ENCODE results near the gene LRRC36. TPM values are rescaled to one million over a fixed set of nuclear protein-coding genes. Genes with fewer than 3 reads are reported as not detected.
A peak's percentile ranks its signal among the peaks of the same experiment; 100 is the strongest.

Gene LRRC36
- total and polyA plus RNA-seq, 3 experiments from 2014 or later: 0.28 to 0.31 TPM; not detected in 1

- no peaks in the 10 kb centered on the region for H3K36me3 ChIP-seq (ENCODE audit: insufficient read depth, low read length)
- H3K27ac ChIP-seq (ENCODE audit: low read depth, low read length): no peak overlapping the region
- peaks cover 0 to under 1% (median 0%) of the 10 kb centered on the region in 5 donors for H3K9me3 Mint-ChIP-seq
- H3K27me3 Mint-ChIP-seq: peaks cover 24 to 41% of the 10 kb centered on the region in 2 donors
- H3K4me3 Mint-ChIP-seq: peak overlapping the region; percentile 3 to 85 (median 44)
- ChIA-PET POLR2A (no interaction called here), CTCF (interaction anchor here (1.2 to 2.4 kb wide), 4 partner anchors 10 to 442 kb away, joined by 3 to 10 read pairs (median 4); no protein-coding TSS in a partner anchor)
- no peaks in the 10 kb centered on the region for H3K9me3 ChIP-seq (ENCODE audit: low read length)
- peaks cover 6 to 22% (median 18%) of the 10 kb centered on the region in 3 donors for H3K4me1 Mint-ChIP-seq
- H3K36me3 Mint-ChIP-seq: no peaks in the 10 kb centered on the region
- peaks cover 8% of the 10 kb centered on the region for H3K4me1 ChIP-seq (ENCODE audit: insufficient read depth, low read length)
- H3K4me3 ChIP-seq (ENCODE audit: low read length): no peak overlapping the region
- H3K27me3 ChIP-seq (ENCODE audit: insufficient read depth, low read length, poor library complexity, severe bottlenecking): peaks cover 6% of the 10 kb centered on the region
- H3K27ac Mint-ChIP-seq: peak overlapping the region in 1 of 8 donors; percentile 72
- no peak for DNase-seq
Measured at GRCh38 chr16:67417333-67418061, 90.9 kb downstream of the LRRC36 start.

- H3K4me3 Mint-ChIP-seq: no peak overlapping the region
- H3K9me3 ChIP-seq (ENCODE audit: low read length): no peaks in the 10 kb centered on the region
- no peak overlapping the region for H3K27ac ChIP-seq (ENCODE audit: low read depth, low read length)
- no peak for DNase-seq
- H3K4me3 ChIP-seq (ENCODE audit: low read length): no peak overlapping the region
- H3K4me1 Mint-ChIP-seq: peaks cover 6 to 15% (median 14%) of the 10 kb centered on the region in 3 donors
- H3K27me3 ChIP-seq (ENCODE audit: insufficient read depth, low read length, poor library complexity, severe bottlenecking): peaks cover 6% of the 10 kb centered on the region
- POLR2A ChIA-PET: no interaction called here
- peaks cover 8% of the 10 kb centered on the region for H3K4me1 ChIP-seq (ENCODE audit: insufficient read depth, low read length)
- H3K36me3 Mint-ChIP-seq: no peaks in the 10 kb centered on the region
- H3K27me3 Mint-ChIP-seq: peaks cover 21 to 49% of the 10 kb centered on the region in 2 donors
- peaks cover 0 to 1% (median 0%) of the 10 kb centered on the region in 5 donors for H3K9me3 Mint-ChIP-seq
- no peak overlapping the region for H3K27ac Mint-ChIP-seq
- CTCF ChIA-PET: no interaction called here
- H3K36me3 ChIP-seq (ENCODE audit: insufficient read depth, low read length): no peaks in the 10 kb centered on the region
Measured at GRCh38 chr16:67419502-67419901, 92.9 kb downstream of the LRRC36 start.

- ChIA-PET CTCF (no interaction called here), POLR2A (interaction anchor here (0.7 kb wide), 1 partner anchor 1217 kb away, joined by 3 read pairs; no protein-coding TSS in a partner anchor)
- no peak overlapping the region for H3K27ac Mint-ChIP-seq
- Histone ChIP-seq H3K36me3 (ENCODE audit: insufficient read depth, low read length) (no peaks in the 10 kb centered on the region), H3K9me3 (ENCODE audit: low read length) (no peaks in the 10 kb centered on the region), H3K4me3 (ENCODE audit: low read length) (no peak overlapping the region), H3K4me1 (ENCODE audit: insufficient read depth, low read length) (peaks cover 8% of the 10 kb centered on the region), H3K27me3 (ENCODE audit: insufficient read depth, low read length, poor library complexity, severe bottlenecking) (peaks cover 6% of the 10 kb centered on the region), H3K27ac (ENCODE audit: low read depth, low read length) (no peak overlapping the region)
- H3K9me3 Mint-ChIP-seq: peaks cover 0 to 1% (median 0%) of the 10 kb centered on the region in 5 donors
- H3K27me3 Mint-ChIP-seq: peaks cover 20 to 47% of the 10 kb centered on the region in 2 donors
- H3K4me1 Mint-ChIP-seq: peaks cover 6 to 14% (median 11%) of the 10 kb centered on the region in 3 donors
- H3K36me3 Mint-ChIP-seq: no peaks in the 10 kb centered on the region
- DNase-seq: no peak
- H3K4me3 Mint-ChIP-seq: no peak overlapping the region
Measured at GRCh38 chr16:67419931-67420330, 93.3 kb downstream of the LRRC36 start.

- no peaks in the 10 kb centered on the region for H3K36me3 Mint-ChIP-seq
- POLR2A ChIA-PET: no interaction called here
- peaks cover 27 to 51% of the 10 kb centered on the region in 2 donors for H3K27me3 Mint-ChIP-seq
Measured at GRCh38 chr16:67421030-67421429, 94.4 kb downstream of the LRRC36 start.

GRCh38 chr16:67423015-67423414 lies 96.4 kb downstream of the LRRC36 start:
- Mint-ChIP-seq H3K36me3 (no peaks in the 10 kb centered on the region), H3K27ac (no peak overlapping the region), H3K27me3 (peaks cover 21 to 49% of the 10 kb centered on the region in 2 donors), H3K9me3 (peaks cover 0 to 1% (median 0%) of the 10 kb centered on the region in 5 donors), H3K4me3 (no peak overlapping the region), H3K4me1 (no peaks in the 10 kb centered on the region)
- Histone ChIP-seq H3K27ac (ENCODE audit: low read depth, low read length) (no peak overlapping the region), H3K9me3 (ENCODE audit: low read length) (no peaks in the 10 kb centered on the region), H3K4me1 (ENCODE audit: insufficient read depth, low read length) (no peaks in the 10 kb centered on the region), H3K4me3 (ENCODE audit: low read length) (no peak overlapping the region), H3K27me3 (ENCODE audit: insufficient read depth, low read length, poor library complexity, severe bottlenecking) (no peaks in the 10 kb centered on the region), H3K36me3 (ENCODE audit: insufficient read depth, low read length) (no peaks in the 10 kb centered on the region)
- ChIA-PET CTCF (no interaction called here), POLR2A (no interaction called here)
- no peak for DNase-seq

More at GRCh38 chr16:67421030-67421429, 94.4 kb downstream of the LRRC36 start:
- no peak overlapping the region for H3K27ac ChIP-seq (ENCODE audit: low read depth, low read length)
- Mint-ChIP-seq H3K4me1 (peaks cover 3 to 10% (median 6%) of the 10 kb centered on the region in 3 donors), H3K4me3 (no peak overlapping the region), H3K9me3 (peaks cover 0 to 1% (median 0%) of the 10 kb centered on the region in 5 donors), H3K27ac (no peak overlapping the region)
- H3K36me3 ChIP-seq (ENCODE audit: insufficient read depth, low read length): no peaks in the 10 kb centered on the region
- CTCF ChIA-PET: interaction anchor here (0.7 kb wide), 1 partner anchor 13 kb away, joined by 3 read pairs; no protein-coding TSS in a partner anchor
- peaks cover 4% of the 10 kb centered on the region for H3K4me1 ChIP-seq (ENCODE audit: insufficient read depth, low read length)
- no peak overlapping the region for H3K4me3 ChIP-seq (ENCODE audit: low read length)
- DNase-seq: no peak
- no peaks in the 10 kb centered on the region for H3K9me3 ChIP-seq (ENCODE audit: low read length)
- peaks cover 6% of the 10 kb centered on the region for H3K27me3 ChIP-seq (ENCODE audit: insufficient read depth, low read length, poor library complexity, severe bottlenecking)

- Mint-ChIP-seq H3K27me3 (peaks cover 21 to 51% of the 10 kb centered on the region in 2 donors), H3K36me3 (no peaks in the 10 kb centered on the region), H3K4me3 (no peak overlapping the region), H3K4me1 (no peaks in the 10 kb centered on the region), H3K9me3 (peaks cover 0 to 1% (median 0%) of the 10 kb centered on the region in 5 donors), H3K27ac (no peak overlapping the region)
- CTCF ChIA-PET: interaction anchor here (1.0 kb wide), 1 partner anchor 9 kb away, joined by 3 read pairs; no protein-coding TSS in a partner anchor
- Histone ChIP-seq H3K27ac (ENCODE audit: low read depth, low read length) (no peak overlapping the region), H3K4me1 (ENCODE audit: insufficient read depth, low read length) (no peaks in the 10 kb centered on the region), H3K4me3 (ENCODE audit: low read length) (no peak overlapping the region), H3K9me3 (ENCODE audit: low read length) (no peaks in the 10 kb centered on the region), H3K27me3 (ENCODE audit: insufficient read depth, low read length, poor library complexity, severe bottlenecking) (no peaks in the 10 kb centered on the region), H3K36me3 (ENCODE audit: insufficient read depth, low read length) (no peaks in the 10 kb centered on the region)
- POLR2A ChIA-PET: no interaction called here
- no peak for DNase-seq
Measured at GRCh38 chr16:67423611-67424260, 97.1 kb downstream of the LRRC36 start.

GRCh38 chr16:67424261-67424615 lies 97.6 kb downstream of the LRRC36 start:
- no peak overlapping the region for H3K27ac ChIP-seq (ENCODE audit: low read depth, low read length)
- H3K9me3 Mint-ChIP-seq: peaks cover 0 to 1% (median 0%) of the 10 kb centered on the region in 5 donors
- H3K27me3 ChIP-seq (ENCODE audit: insufficient read depth, low read length, poor library complexity, severe bottlenecking): no peaks in the 10 kb centered on the region
- H3K27ac Mint-ChIP-seq: no peak overlapping the region
- peaks cover 24 to 55% of the 10 kb centered on the region in 2 donors for H3K27me3 Mint-ChIP-seq
- CTCF ChIA-PET: interaction anchor here (1.0 kb wide), 1 partner anchor 10 kb away, joined by 3 read pairs; no protein-coding TSS in a partner anchor
- H3K36me3 Mint-ChIP-seq: no peaks in the 10 kb centered on the region
- H3K36me3 ChIP-seq (ENCODE audit: insufficient read depth, low read length): no peaks in the 10 kb centered on the region
- H3K9me3 ChIP-seq (ENCODE audit: low read length): no peaks in the 10 kb centered on the region
- H3K4me1 ChIP-seq (ENCODE audit: insufficient read depth, low read length): no peaks in the 10 kb centered on the region
- H3K4me1 Mint-ChIP-seq: no peaks in the 10 kb centered on the region
- DNase-seq: no peak
- no peak overlapping the region for H3K4me3 Mint-ChIP-seq
- H3K4me3 ChIP-seq (ENCODE audit: low read length): no peak overlapping the region
- POLR2A ChIA-PET: no interaction called here

- H3K4me1 ChIP-seq (ENCODE audit: insufficient read depth, low read length): no peaks in the 10 kb centered on the region
- POLR2A ChIA-PET: no interaction called here
- no peak overlapping the region for H3K4me3 ChIP-seq (ENCODE audit: low read length)
- peaks cover 6% of the 10 kb centered on the region for H3K27me3 ChIP-seq (ENCODE audit: insufficient read depth, low read length, poor library complexity, severe bottlenecking)
- CTCF ChIA-PET: no interaction called here
- no peak for DNase-seq
- H3K36me3 Mint-ChIP-seq: no peaks in the 10 kb centered on the region
- H3K27ac ChIP-seq (ENCODE audit: low read depth, low read length): no peak overlapping the region
- H3K4me3 Mint-ChIP-seq: no peak overlapping the region
- no peaks in the 10 kb centered on the region for H3K36me3 ChIP-seq (ENCODE audit: insufficient read depth, low read length)
- H3K27me3 Mint-ChIP-seq: peaks cover 29 to 57% of the 10 kb centered on the region in 2 donors
- H3K9me3 Mint-ChIP-seq: peaks cover 0 to 1% (median 0%) of the 10 kb centered on the region in 5 donors
- no peaks in the 10 kb centered on the region for H3K9me3 ChIP-seq (ENCODE audit: low read length)
- no peak overlapping the region for H3K27ac Mint-ChIP-seq
- peaks cover 0 to 3% (median under 1%) of the 10 kb centered on the region in 3 donors for H3K4me1 Mint-ChIP-seq
Measured at GRCh38 chr16:67425061-67425460, 98.4 kb downstream of the LRRC36 start.
